T-helper 2 cell treated with Interferon-gamma antibody and Interleukin-4, amounts not matched to agents 100 ng/mL and 5 ng/mL, for 36 hours (primary cell): ENCODE data around the gene CALM3. TPM values are rescaled to one million over a fixed set of nuclear protein-coding genes. Genes with fewer than 3 reads are reported as not detected.
"Not testable (repeated sequence)": the region's sequence is repeated elsewhere in the genome, so short reads cannot be mapped to it uniquely, and the experiment has no call there.

ENCODE experiments used
- intact Hi-C: fragments of 100-400 bp; cut with micrococcal nuclease; formaldehyde crosslinking; loops from one replicate; pipeline ENCODE4 v1.15.1; 2023
- total RNA-seq: library from RNA; stranded (reverse); gene quantifications from 2 replicates; pipeline ENCODE4 v1.2.3, GENCODE V29; 2022

The CALM3 gene
- total RNA-seq = 523 and 533 TPM in 2 replicates

- intact Hi-C loops = loop anchor here (5.0 kb wide), 1 partner anchor 74 kb away; no protein-coding TSS in a partner anchor
These were observed at the start of gene CALM3 for GRCh38 chr19:46601318-46602224. Gene CALM3 (plus strand): TSS chr19:46601330. CDS start chr19:46601435, 105 bp downstream.

- intact Hi-C loops = no loop called here
These were observed 48.2 kb upstream of the CALM3 start for GRCh38 chr19:46552891-46553290.

GRCh38 chr19:46554161-46554560, 47.0 kb upstream of the CALM3 start:
- intact Hi-C loops = no loop called here

GRCh38 chr19:46555628-46556280, 45.4 kb upstream of the CALM3 start:
- intact Hi-C loops = no loop called here

- intact Hi-C loops = not testable (repeated sequence)
These were observed 44.7 kb upstream of the CALM3 start for GRCh38 chr19:46556471-46556870.

DNA sequence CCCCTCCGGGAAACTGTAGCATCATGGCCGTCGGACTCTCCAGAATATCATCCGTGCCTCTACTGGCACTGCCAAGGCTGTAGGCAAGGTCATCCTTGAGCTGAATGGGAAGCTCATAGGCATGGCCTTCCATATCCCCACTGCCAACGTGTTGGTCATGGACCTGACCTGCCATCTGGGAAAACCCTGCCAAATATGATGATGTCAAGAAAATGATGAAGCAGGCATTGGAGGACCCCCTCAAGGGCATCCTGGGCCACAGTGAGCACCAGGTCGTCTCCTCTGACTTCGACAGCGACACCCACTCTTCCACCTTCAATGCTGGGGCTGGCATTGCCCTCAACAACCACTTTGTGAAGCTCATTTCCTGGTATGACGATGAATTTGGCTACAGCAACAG, 41.9 kb upstream of the CALM3 start:
- intact Hi-C loops = no loop called here

GRCh38 chr19:46559675-46560074, 41.5 kb upstream of the CALM3 start:
- intact Hi-C loops = not testable (repeated sequence)

- intact Hi-C loops = no loop called here
These were observed 36.4 kb upstream of the CALM3 start for GRCh38 chr19:46564701-46565100.

DNA sequence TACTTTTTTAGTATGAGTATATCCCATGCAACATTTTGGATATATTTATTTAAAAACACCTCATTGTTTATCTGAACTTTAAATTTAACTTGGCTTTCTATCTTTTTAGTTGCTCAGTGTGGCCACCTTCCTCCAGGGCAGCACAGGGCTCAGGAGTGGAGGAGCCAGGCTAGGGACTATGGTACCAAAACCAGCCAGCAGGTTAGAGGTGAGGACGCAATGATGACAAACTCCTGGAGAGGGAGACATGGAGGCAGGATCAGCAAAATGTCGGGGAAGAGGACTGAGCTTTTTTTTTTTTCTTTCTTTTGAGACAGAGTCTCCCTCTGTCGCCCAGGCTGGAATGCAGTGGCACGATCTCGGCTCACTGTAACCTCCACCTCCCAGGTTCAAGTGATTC, 29.6 kb upstream of the CALM3 start:
- intact Hi-C loops = no loop called here

- intact Hi-C loops = no loop called here
These were observed 27.2 kb upstream of the CALM3 start for GRCh38 chr19:46573679-46574498.

DNA sequence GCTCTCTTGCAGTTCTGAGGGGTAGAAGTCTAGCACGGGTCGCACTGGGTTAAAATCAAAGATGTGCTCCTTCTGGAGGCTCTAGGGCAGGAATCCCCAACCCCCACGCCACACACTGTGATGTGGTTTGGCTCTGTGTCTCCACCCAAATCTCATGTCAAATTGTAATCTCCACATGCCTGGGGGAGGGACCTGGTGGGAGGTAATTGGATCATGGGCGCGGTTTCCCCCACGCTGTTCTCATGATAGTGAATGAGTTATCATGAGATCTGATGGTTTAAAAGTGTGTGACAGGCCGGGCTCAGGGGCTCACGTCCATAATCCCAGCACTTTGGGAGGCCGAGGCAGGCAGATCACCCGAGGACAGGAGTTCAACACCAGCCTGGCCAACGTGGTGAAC, 26.6 kb upstream of the CALM3 start:
- intact Hi-C loops = no loop called here

DNA sequence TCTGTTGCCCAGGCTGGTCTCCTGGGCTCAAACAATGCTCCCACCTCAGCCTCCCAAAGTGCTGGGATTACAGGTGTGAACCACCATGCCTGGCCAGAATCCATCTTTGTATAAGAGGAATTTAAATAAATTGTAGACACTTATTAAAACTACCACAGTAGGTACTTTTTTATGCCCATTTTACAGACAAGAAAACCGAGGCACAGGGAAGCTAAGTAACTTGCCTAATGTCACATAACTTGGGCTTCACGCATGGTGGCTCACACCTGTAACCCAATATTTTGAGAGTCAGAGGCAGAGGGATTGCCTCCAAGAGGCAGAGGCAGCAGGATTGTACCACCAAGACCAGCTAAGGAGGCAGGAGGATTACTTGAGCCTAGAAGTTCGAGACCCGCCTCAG, 22.7 kb upstream of the CALM3 start:
- intact Hi-C loops = no loop called here

DNA sequence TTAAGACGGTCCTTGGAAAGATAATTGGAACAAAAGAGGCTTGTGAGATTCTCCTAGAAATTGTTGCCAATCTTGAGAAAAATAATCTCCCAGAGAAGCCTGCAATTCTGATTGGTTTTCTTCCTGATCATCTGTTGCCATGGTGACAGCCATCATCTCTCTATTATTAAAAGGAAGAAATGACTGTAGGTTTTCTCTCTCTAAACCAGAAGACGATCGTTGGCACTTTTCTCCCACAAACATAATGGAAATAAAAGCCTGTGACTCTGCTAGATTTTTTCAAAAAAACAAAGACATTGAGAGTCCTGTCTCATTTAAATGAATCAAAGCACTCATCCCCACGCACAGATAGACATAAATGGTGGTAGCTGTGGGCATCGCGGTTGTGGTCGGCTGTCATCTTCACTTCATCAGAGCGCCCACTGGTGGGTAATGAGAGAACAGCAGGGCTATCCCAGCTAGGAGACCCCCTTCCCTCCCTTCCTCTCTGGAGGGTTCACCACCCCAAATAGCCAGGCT, 21.7 kb upstream of the CALM3 start:
- intact Hi-C loops = no loop called here

- intact Hi-C loops = no loop called here
These were observed 20.9 kb upstream of the CALM3 start for GRCh38 chr19:46580247-46580646.

- intact Hi-C loops = no loop called here
These were observed 15.6 kb upstream of the CALM3 start for GRCh38 chr19:46585539-46585938.

- intact Hi-C loops = no loop called here
These were observed 14.8 kb upstream of the CALM3 start for GRCh38 chr19:46586294-46586693.

- intact Hi-C loops = no loop called here
These were observed 13.3 kb upstream of the CALM3 start for GRCh38 chr19:46587861-46588260.

- intact Hi-C loops = no loop called here
These were observed 9.9 kb upstream of the CALM3 start for GRCh38 chr19:46591254-46591653.

DNA sequence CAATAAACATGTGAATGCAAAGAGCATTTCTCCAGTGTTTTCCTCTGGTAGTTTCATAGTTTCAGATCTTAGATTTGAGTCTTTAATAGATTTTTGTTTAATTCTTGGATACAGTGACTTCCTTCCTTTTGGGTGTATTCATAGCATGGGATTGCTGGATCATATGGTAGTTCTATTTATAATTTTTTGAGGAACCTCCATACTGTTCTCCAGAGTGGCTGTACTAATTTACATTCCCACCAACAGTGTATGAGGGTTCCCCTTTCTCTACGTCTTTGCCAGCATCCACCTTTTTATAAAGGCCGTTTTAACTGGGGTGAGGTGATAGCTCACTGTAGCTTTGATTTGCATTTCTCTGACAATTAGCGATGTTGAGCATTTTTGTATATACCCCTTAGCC, 9.3 kb upstream of the CALM3 start:
- intact Hi-C loops = no loop called here

DNA sequence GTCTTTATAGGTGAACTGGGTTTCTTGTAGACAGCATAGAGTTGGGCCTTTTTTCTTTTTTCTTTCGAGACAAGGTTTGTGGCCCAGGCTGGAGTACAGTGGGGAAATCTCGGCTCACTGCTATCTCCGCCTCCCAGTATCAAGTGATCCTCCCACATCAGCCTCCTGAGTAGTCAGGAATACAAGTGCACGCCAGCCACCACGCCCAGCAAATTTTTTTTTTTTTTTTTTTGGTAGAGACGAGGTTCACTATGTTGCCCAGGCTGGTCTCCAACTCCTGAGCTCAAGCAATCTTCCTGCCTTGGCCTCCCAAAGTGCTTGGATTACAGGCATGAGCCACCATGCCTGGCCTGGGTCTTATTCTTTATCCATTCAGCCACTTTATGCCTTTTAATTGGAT, 5.1 kb upstream of the CALM3 start:
- intact Hi-C loops = no loop called here

- intact Hi-C loops = no loop called here
These were observed 2.7 kb upstream of the CALM3 start for GRCh38 chr19:46598372-46598917.
